Measurements from ENCODE around the gene COL27A1. TPM values are rescaled to one million over a fixed set of nuclear protein-coding genes. Genes with fewer than 3 reads are reported as not detected.

The COL27A1 gene
- total RNA-seq, result 15.3 and 20.3 TPM in 2 replicates
- long read RNA-seq, partial matches to known transcripts, result 2 of 3 reads
- long read RNA-seq, other reads (novel, unspliced or antisense), result 1 of 3 reads

- peak within 1 kb of the TSS; percentile 91 for H3K4me3 Mint-ChIP-seq
- peaks cover 42% of the 10 kb centered on the region for H3K4me1 Mint-ChIP-seq
- DNase-seq (ENCODE audit: low read depth, low spot score), result peak; percentile 94
- H3K27me3 Mint-ChIP-seq (ENCODE audit: low read depth), result peaks cover 49% of the 10 kb centered on the region
- peak; percentile 95 for TF ChIP-seq CTCF (conservative IDR thresholded peaks at IDR 0.05)
- peak within 1 kb of the TSS; percentile 22 for H3K27ac Mint-ChIP-seq (ENCODE audit: unreplicated experiment)
- no peaks in the 10 kb centered on the region for H3K9me3 Mint-ChIP-seq
- no peaks in the 10 kb centered on the region for H3K36me3 Mint-ChIP-seq (ENCODE audit: low read depth)
These were observed at the start of gene COL27A1 for GRCh38 chr9:114155263-114155994. COL27A1 (plus strand) TSS chr9:114155537; CDS start chr9:114155951, 414 bp downstream.

- Mint-ChIP-seq H3K4me1 (peaks cover 10% of the 10 kb centered on the region), H3K27ac (ENCODE audit: unreplicated experiment) (no peak overlapping the region), H3K4me3 (no peak overlapping the region), H3K36me3 (ENCODE audit: low read depth) (no peaks in the 10 kb centered on the region), H3K27me3 (ENCODE audit: low read depth) (peaks cover 48% of the 10 kb centered on the region), H3K9me3 (no peaks in the 10 kb centered on the region)
- no peak for TF ChIP-seq CTCF (conservative IDR thresholded peaks at IDR 0.05)
- no peak for DNase-seq (ENCODE audit: low read depth, low spot score)
These were observed 47.9 kb upstream of the COL27A1 start for GRCh38 chr9:114107286-114108001.

- peaks cover 10% of the 10 kb centered on the region for H3K4me1 Mint-ChIP-seq
- DNase-seq (ENCODE audit: low read depth, low spot score), result peak; percentile 87
- H3K4me3 Mint-ChIP-seq, result no peak overlapping the region
- peaks cover 48% of the 10 kb centered on the region for H3K27me3 Mint-ChIP-seq (ENCODE audit: low read depth)
- peak; percentile 93 for TF ChIP-seq CTCF (conservative IDR thresholded peaks at IDR 0.05)
- no peak overlapping the region for H3K27ac Mint-ChIP-seq (ENCODE audit: unreplicated experiment)
- H3K36me3 Mint-ChIP-seq (ENCODE audit: low read depth), result no peaks in the 10 kb centered on the region
- no peaks in the 10 kb centered on the region for H3K9me3 Mint-ChIP-seq
These were observed 47.1 kb upstream of the COL27A1 start for GRCh38 chr9:114108016-114108833.

- Mint-ChIP-seq H3K4me1 (peaks cover 10% of the 10 kb centered on the region), H3K4me3 (no peak overlapping the region), H3K9me3 (no peaks in the 10 kb centered on the region), H3K27ac (ENCODE audit: unreplicated experiment) (no peak overlapping the region), H3K36me3 (ENCODE audit: low read depth) (no peaks in the 10 kb centered on the region), H3K27me3 (ENCODE audit: low read depth) (peaks cover 49% of the 10 kb centered on the region)
- no peak for TF ChIP-seq CTCF (conservative IDR thresholded peaks at IDR 0.05)
- DNase-seq (ENCODE audit: low read depth, low spot score), result no peak
These were observed 46.2 kb upstream of the COL27A1 start for GRCh38 chr9:114109124-114109523.

GRCh38 chr9:114110180-114110579 lies 45.2 kb upstream of the COL27A1 start:
- Mint-ChIP-seq H3K27ac (ENCODE audit: unreplicated experiment) (no peak overlapping the region), H3K9me3 (no peaks in the 10 kb centered on the region), H3K36me3 (ENCODE audit: low read depth) (no peaks in the 10 kb centered on the region), H3K4me1 (peaks cover 10% of the 10 kb centered on the region), H3K27me3 (ENCODE audit: low read depth) (peaks cover 40% of the 10 kb centered on the region), H3K4me3 (no peak overlapping the region)
- DNase-seq (ENCODE audit: low read depth, low spot score), result no peak
- TF ChIP-seq CTCF (conservative IDR thresholded peaks at IDR 0.05), result no peak
